ENCODE data around the gene JDP2.

Gene JDP2

GRCh38 chr14:75519826-75520728 lies 92.3 kb downstream of the JDP2 start:
- no peak for DNase-seq

- no peak for DNase-seq
These were observed 93.0 kb downstream of the JDP2 start for GRCh38 chr14:75520852-75521251.

GRCh38 chr14:75521415-75522199 lies 93.8 kb downstream of the JDP2 start:
- DNase-seq, result no peak

GRCh38 chr14:75522224-75522982 lies 94.6 kb downstream of the JDP2 start, which contains the start of gene BATF:
TSS of gene BATF (plus strand) at chr14:75522469. CDS start at chr14:75522683, 214 bp downstream.
- no peak for DNase-seq

GRCh38 chr14:75522983-75523318 lies 95.1 kb downstream of the JDP2 start:
- no peak for DNase-seq
